HepG2 (cell line): ENCODE measurements around the gene KLRK1. TPM values are rescaled to one million over a fixed set of nuclear protein-coding genes. Genes with fewer than 3 reads are reported as not detected.

Experiments
- ATAC-seq: fragments of 200-7000 bp; cut with Tn5 transposase; 3 replicates; pipeline ENCODE4 v1.9.1; 2020; ENCODE audit warnings: mild to moderate bottlenecking, moderate library complexity
- BruUV-seq: library from RNA; stranded (reverse); fragments of 400-500 nt; replicated peaks from 2 replicates; lab custom pipeline; 2021; lab: Mats Ljungman, UMichigan
- CTCF ChIA-PET: fragments of 300-600 bp; formaldehyde crosslinking; extraction: SDS; loops from one replicate; lab custom pipeline; 2021; ENCODE audit warnings: low total read pairs, inconsistent platforms, low intra/inter-chr PET ratio; lab: Yijun Ruan, JAX
- POLR2A ChIA-PET: fragments of 350-600 bp; sonication (Branson Sonifier 250); formaldehyde crosslinking; loops from one replicate; lab custom pipeline; 2020; ENCODE audit warnings: antibody characterized with exemption, inconsistent platforms; lab: Yijun Ruan, JAX
- DNase-seq: peaks from one replicate; pipeline ENCODE4 v3.0.0-alpha.2; 2015; ENCODE audit warnings: low spot score
- FAIRE-seq: peaks from 3 replicates; lab custom pipeline; 2011; peaks lifted over from hg19 to GRCh38; lab: Jason Lieb, UNC
- H2AFZ ChIP-seq: one replicate; pipeline ENCODE4 v1.6.1; 2011; ENCODE audit warnings: low read length, inconsistent platforms
- H3K27ac ChIP-seq: fragments of 300-600 bp; 3 replicates; pipeline ENCODE4 v1.8.0; 2011; ENCODE audit warnings: mixed run types, mild to moderate bottlenecking, mixed read lengths, low read length, inconsistent platforms; ENCODE audit not compliant: insufficient read depth; ENCODE audit errors: extremely low read length
- H3K27me3 ChIP-seq, 2 experiments: fragments of 200-600 bp in 1 of 2; 2 replicates in 1 of 2; 3 replicates in 1 of 2; pipeline versions ENCODE4 v1.6.0 to v1.8.0; 2011; ENCODE audit warnings: low read length in 2 of 2, mild to moderate bottlenecking in 2 of 2, moderate library complexity in 2 of 2, inconsistent platforms in 1 of 2; ENCODE audit not compliant: insufficient read depth in 2 of 2, control insufficient read depth in 1 of 2
- H3K36me3 ChIP-seq, 2 experiments: fragments of 200-600 bp in 1 of 2; replicated peaks in 1 of 2; 2 replicates in 1 of 2; 3 replicates in 1 of 2; pipeline versions ENCODE4 v1.5.1 to v1.8.0; 2011; ENCODE audit warnings: low read length in 2 of 2, inconsistent platforms in 1 of 2; ENCODE audit not compliant: insufficient read depth in 2 of 2, control insufficient read depth in 1 of 2
- H3K4me1 ChIP-seq: 2 replicates; pipeline ENCODE4 v1.5.1; 2012; ENCODE audit warnings: low read length, inconsistent platforms; ENCODE audit not compliant: insufficient read depth
- H3K4me2 ChIP-seq: 2 replicates; pipeline ENCODE4 v1.6.0; 2011; ENCODE audit warnings: low read depth, low read length, inconsistent platforms
- H3K4me3 ChIP-seq, 3 experiments: fragments of 200-600 bp in 1 of 3; sonication (generic), shearing (Covaris generic) in 1 of 3; replicated peaks in 1 of 3; 2 replicates each; pipeline ENCODE4 v1.5.1; 2011 to 2016; ENCODE audit warnings: low read length in 3 of 3, inconsistent platforms in 2 of 3, low read depth in 2 of 3, mild to moderate bottlenecking in 2 of 3, control low read depth in 1 of 3, mixed read lengths in 1 of 3; ENCODE audit not compliant: insufficient read depth in 1 of 3
- H3K79me2 ChIP-seq: one replicate; pipeline ENCODE4 v1.6.1; 2011; ENCODE audit warnings: low read length, inconsistent platforms; ENCODE audit not compliant: insufficient read depth
- H3K9ac ChIP-seq: 2 replicates; pipeline ENCODE4 v1.6.0; 2011; ENCODE audit warnings: mild to moderate bottlenecking, low read depth, low read length, inconsistent platforms; ENCODE audit not compliant: insufficient read depth
- H3K9me3 ChIP-seq: 2 replicates; pipeline ENCODE4 v1.5.1; 2012; ENCODE audit warnings: mild to moderate bottlenecking, low read length
- H4K20me1 ChIP-seq: 2 replicates; pipeline ENCODE4 v1.6.0; 2011; ENCODE audit warnings: inconsistent platforms, mild to moderate bottlenecking, low read length, moderate library complexity; ENCODE audit not compliant: insufficient read depth
- CCDC6 ChIP-seq: sonication (generic); formaldehyde crosslinking; IDR thresholded peaks from 2 replicates; pipeline ENCODE4 v1.8.1; 2022; ENCODE audit warnings: mild to moderate bottlenecking, missing genetic modification reagents, moderate library complexity
- FLYWCH1 ChIP-seq: sonication (generic); formaldehyde crosslinking; IDR thresholded peaks from 2 replicates; pipeline ENCODE4 v1.8.1; 2023; ENCODE audit warnings: mild to moderate bottlenecking, missing genetic modification reagents
- MXD4 ChIP-seq: IDR thresholded peaks from 2 replicates; pipeline ENCODE4 v1.6.1; 2016; ENCODE audit warnings: mild to moderate bottlenecking, missing biosample characterization, missing genetic modification reagents
- SATB2 ChIP-seq: sonication (generic); formaldehyde crosslinking; IDR thresholded peaks from 2 replicates; pipeline ENCODE4 v1.5.0; 2020; ENCODE audit warnings: missing genetic modification reagents
- SP1 ChIP-seq, 2 experiments: fragments of 450-650 bp in 1 of 2; sonication (generic) in 1 of 2; formaldehyde crosslinking in 1 of 2; IDR thresholded peaks; 2 replicates each; pipeline versions ENCODE4 v1.4.0 to v1.6.1; 2016 to 2020; ENCODE audit warnings: missing genetic modification reagents in 1 of 2
- TOE1 ChIP-seq: sonication (generic); formaldehyde crosslinking; IDR thresholded peaks from 2 replicates; pipeline ENCODE4 v1.4.0; 2020; ENCODE audit warnings: mild to moderate bottlenecking, missing genetic modification reagents
- ZMYM2 ChIP-seq: sonication (generic); formaldehyde crosslinking; IDR thresholded peaks from 2 replicates; pipeline ENCODE4 v1.8.0; 2022; ENCODE audit warnings: mild to moderate bottlenecking, missing genetic modification reagents
- ZNF207 ChIP-seq: fragments of 450-650 bp; IDR thresholded peaks from 2 replicates; pipeline ENCODE4 v1.6.1; 2016; ENCODE audit warnings: antibody characterized with exemption, borderline replicate concordance
- ZNF564 ChIP-seq: sonication (generic); formaldehyde crosslinking; IDR thresholded peaks from 2 replicates; pipeline ENCODE4 v1.8.1; 2023; ENCODE audit warnings: mild to moderate bottlenecking, missing genetic modification reagents
- ZNF614 ChIP-seq: IDR thresholded peaks from 2 replicates; pipeline ENCODE4 v1.6.1; 2018; ENCODE audit warnings: missing biosample characterization, missing genetic modification reagents, inconsistent platforms, borderline replicate concordance
- WGBS: methylation state at CpG from one replicate; pipeline ENCODE4 v1.1.6; 2017; ENCODE audit warnings: low lambda C conversion rate; 5-methylcytosine and 5-hydroxymethylcytosine counted together
- in situ Hi-C: cut with HindIII; loops from 2 replicates; pipeline ENCODE4 v1.10.0; 2017; ENCODE audit warnings: low pct_unique_long_range_greater_than_20kb; ENCODE audit not compliant: extremely low pct_ligation_motif_present
- intact Hi-C: fragments of 100-400 bp; cut with micrococcal nuclease; formaldehyde crosslinking; loops from one replicate; pipeline ENCODE4 v1.10.0; 2022; ENCODE audit not compliant: unreplicated experiment
- polyA plus RNA-seq, 8 experiments: library from polyadenylated mRNA; depleted of rRNA in 3 of 8; stranded (reverse) in 7 of 8; unstranded in 1 of 8; fragments of >200 nt; fragmentation: Illumina TruSeq in 4 of 8; extraction: Trizol in 4 of 8; gene quantifications; 2 replicates each; pipeline versions ENCODE4 v1.2.1 to v1.2.3, GENCODE V29; 2011 to 2016; ENCODE audit warnings: low read depth in 4 of 8, missing spikeins in 1 of 8, mixed read lengths in 1 of 8; ENCODE audit not compliant: insufficient read depth in 1 of 8
- total RNA-seq, 5 experiments: library from RNA; depleted of rRNA; stranded (reverse); fragments of >200 nt; fragmentation: Illumina TruSeq; extraction: Trizol; gene quantifications; 2 replicates each; pipeline ENCODE4 v1.2.3, GENCODE V29; 2016; ENCODE audit warnings: low read depth in 1 of 5
- TF ChIP-seq, protein P1 (sequence below), 2 experiments: sonication (generic) in 1 of 2; formaldehyde crosslinking in 1 of 2; IDR thresholded peaks; 2 replicates each; pipeline versions ENCODE4 v1.4.0 to v1.6.1; 2018 to 2020; ENCODE audit warnings: missing genetic modification reagents in 2 of 2, borderline replicate concordance in 1 of 2, low read depth in 1 of 2, mild to moderate bottlenecking in 1 of 2, missing biosample characterization in 1 of 2
- TF ChIP-seq, protein P2 (sequence below): sonication (generic); formaldehyde crosslinking; IDR thresholded peaks from 2 replicates; pipeline ENCODE4 v1.4.0; 2020; ENCODE audit warnings: mild to moderate bottlenecking, missing genetic modification reagents
- TF ChIP-seq, protein P3 (sequence below): sonication (generic); formaldehyde crosslinking; IDR thresholded peaks from 2 replicates; pipeline ENCODE4 v1.5.1; 2020; ENCODE audit warnings: missing genetic modification reagents, mild to moderate bottlenecking, borderline replicate concordance

The KLRK1 gene
- total and polyA plus RNA-seq, 2 of the 13 experiments (the other 11 are each of a cell fraction or from before 2014, with no cell fraction given), result not detected

DNA sequence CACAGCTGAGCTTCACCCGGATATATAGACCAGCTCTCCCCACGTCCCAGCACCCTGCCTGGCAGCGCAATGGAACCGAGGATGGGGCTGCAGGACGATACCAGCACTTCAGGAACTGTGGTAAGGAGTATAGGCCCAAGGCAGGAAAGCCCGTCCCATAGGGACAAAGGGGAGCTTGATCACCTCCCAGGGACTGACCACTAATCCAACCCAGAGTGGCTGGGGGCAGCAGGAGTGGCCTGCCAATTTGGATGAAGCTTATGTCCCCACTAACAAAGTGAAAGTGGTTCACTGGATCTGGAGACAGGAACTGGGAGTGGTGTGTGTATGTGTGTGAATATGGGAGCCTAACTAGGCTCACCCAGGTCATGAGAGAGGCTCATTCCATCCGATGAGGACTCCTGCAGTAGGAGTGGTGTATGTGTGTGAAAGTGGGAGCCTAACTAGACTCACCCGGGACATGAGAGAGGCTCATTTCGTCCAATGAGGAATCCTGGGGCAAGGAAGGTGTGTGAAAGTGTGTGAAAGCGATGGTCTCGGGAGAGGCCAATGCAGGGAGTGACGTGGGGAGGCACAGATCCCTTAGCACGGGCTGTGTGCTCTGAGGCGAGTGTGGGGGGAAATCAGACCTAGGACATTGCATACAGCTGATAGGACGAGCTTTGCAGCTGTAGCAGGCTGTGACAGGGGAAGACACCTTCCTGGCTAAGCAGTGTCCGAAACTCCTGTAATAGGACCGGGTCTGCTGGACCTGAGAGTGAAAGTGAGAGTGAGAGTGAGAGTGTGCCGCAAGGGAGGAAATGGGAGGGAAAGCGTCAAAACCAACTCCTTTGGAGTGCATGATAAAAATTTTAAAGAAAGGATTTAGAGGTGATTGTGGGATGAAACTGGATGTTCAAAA, 25.7 kb downstream of the KLRK1 start (continued):
- TF ChIP-seq, protein P1, sequence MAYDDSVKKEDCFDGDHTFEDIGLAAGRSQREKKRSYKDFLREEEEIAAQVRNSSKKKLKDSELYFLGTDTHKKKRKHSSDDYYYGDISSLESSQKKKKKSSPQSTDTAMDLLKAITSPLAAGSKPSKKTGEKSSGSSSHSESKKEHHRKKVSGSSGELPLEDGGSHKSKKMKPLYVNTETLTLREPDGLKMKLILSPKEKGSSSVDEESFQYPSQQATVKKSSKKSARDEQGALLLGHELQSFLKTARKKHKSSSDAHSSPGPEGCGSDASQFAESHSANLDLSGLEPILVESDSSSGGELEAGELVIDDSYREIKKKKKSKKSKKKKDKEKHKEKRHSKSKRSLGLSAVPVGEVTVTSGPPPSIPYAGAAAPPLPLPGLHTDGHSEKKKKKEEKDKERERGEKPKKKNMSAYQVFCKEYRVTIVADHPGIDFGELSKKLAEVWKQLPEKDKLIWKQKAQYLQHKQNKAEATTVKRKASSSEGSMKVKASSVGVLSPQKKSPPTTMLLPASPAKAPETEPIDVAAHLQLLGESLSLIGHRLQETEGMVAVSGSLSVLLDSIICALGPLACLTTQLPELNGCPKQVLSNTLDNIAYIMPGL (CRISPR knock-in tag; IDR thresholded peaks at IDR 0.05; ENCODE audit: borderline replicate concordance in 1 of 2, low read depth in 1 of 2), result peak in 1 of 2 experiments; percentile 38; a peak in 2 of 4 replicates
- TF ChIP-seq MXD4 (0 out of 2 replicates have a peak, but pooled peaks have one; percentile 33), FLYWCH1 (CRISPR knock-in tag) (no peak), TOE1 (CRISPR knock-in tag) (no peak), ZNF564 (no peak)

DNA sequence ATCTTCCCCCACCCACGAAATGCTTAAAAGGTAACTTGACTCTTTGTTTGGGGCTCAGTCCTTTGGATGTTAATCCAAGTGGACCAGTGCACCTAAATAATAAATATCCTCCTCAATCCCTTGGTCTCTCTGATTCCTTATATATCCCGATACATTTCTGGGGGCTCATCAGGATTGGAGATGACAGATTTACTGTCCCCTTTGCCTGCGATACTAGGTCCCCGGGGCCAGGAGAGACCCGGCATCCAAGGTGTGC, 26.3 kb downstream of the KLRK1 start:
- no peaks in the 10 kb centered on the region; a peak in 1 of 5 replicates for H3K27me3 ChIP-seq
- no peak overlapping the region for H3K27ac ChIP-seq
- peak overlapping the region; percentile 74 to 82 (median 78) for H3K4me3 ChIP-seq
- no peak for ATAC-seq
- TF ChIP-seq ZNF614 (no peak), ZMYM2 (no peak), CCDC6 (CRISPR knock-in tag) (0 out of 2 replicates have a peak, but pooled peaks have one; percentile 50), SATB2 (CRISPR knock-in tag) (no peak), SP1 (IDR thresholded peaks at IDR 0.05) (no peak), SP1 (CRISPR knock-in tag; IDR thresholded peaks at IDR 0.05) (no peak), ZNF207 (no peak)
- TF ChIP-seq, protein P2, sequence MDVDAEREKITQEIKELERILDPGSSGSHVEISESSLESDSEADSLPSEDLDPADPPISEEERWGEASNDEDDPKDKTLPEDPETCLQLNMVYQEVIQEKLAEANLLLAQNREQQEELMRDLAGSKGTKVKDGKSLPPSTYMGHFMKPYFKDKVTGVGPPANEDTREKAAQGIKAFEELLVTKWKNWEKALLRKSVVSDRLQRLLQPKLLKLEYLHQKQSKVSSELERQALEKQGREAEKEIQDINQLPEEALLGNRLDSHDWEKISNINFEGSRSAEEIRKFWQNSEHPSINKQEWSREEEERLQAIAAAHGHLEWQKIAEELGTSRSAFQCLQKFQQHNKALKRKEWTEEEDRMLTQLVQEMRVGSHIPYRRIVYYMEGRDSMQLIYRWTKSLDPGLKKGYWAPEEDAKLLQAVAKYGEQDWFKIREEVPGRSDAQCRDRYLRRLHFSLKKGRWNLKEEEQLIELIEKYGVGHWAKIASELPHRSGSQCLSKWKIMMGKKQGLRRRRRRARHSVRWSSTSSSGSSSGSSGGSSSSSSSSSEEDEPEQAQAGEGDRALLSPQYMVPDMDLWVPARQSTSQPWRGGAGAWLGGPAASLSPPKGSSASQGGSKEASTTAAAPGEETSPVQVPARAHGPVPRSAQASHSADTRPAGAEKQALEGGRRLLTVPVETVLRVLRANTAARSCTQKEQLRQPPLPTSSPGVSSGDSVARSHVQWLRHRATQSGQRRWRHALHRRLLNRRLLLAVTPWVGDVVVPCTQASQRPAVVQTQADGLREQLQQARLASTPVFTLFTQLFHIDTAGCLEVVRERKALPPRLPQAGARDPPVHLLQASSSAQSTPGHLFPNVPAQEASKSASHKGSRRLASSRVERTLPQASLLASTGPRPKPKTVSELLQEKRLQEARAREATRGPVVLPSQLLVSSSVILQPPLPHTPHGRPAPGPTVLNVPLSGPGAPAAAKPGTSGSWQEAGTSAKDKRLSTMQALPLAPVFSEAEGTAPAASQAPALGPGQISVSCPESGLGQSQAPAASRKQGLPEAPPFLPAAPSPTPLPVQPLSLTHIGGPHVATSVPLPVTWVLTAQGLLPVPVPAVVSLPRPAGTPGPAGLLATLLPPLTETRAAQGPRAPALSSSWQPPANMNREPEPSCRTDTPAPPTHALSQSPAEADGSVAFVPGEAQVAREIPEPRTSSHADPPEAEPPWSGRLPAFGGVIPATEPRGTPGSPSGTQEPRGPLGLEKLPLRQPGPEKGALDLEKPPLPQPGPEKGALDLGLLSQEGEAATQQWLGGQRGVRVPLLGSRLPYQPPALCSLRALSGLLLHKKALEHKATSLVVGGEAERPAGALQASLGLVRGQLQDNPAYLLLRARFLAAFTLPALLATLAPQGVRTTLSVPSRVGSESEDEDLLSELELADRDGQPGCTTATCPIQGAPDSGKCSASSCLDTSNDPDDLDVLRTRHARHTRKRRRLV, result no peak
- TF ChIP-seq, protein P3, sequence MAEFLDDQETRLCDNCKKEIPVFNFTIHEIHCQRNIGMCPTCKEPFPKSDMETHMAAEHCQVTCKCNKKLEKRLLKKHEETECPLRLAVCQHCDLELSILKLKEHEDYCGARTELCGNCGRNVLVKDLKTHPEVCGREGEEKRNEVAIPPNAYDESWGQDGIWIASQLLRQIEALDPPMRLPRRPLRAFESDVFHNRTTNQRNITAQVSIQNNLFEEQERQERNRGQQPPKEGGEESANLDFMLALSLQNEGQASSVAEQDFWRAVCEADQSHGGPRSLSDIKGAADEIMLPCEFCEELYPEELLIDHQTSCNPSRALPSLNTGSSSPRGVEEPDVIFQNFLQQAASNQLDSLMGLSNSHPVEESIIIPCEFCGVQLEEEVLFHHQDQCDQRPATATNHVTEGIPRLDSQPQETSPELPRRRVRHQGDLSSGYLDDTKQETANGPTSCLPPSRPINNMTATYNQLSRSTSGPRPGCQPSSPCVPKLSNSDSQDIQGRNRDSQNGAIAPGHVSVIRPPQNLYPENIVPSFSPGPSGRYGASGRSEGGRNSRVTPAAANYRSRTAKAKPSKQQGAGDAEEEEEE (CRISPR knock-in tag), result no peak
- BruUV-seq, result no TSS peak
- peak overlapping the region; percentile 84 for H3K4me2 ChIP-seq
- ChIA-PET CTCF (no interaction called here), POLR2A (no interaction called here)
- no peaks in the 10 kb centered on the region for H3K9me3 ChIP-seq
- no peaks in the 10 kb centered on the region for H4K20me1 ChIP-seq
- in situ Hi-C loops, result no loop called here
- no peak for FAIRE-seq
- 13% methylated on average over 3 of the region's 5 CpGs for WGBS
- peak overlapping the region; percentile 100 for H2AFZ ChIP-seq
- H3K9ac ChIP-seq, result peak overlapping the region; percentile 64; the same call in 1 of the 2 replicates
- no peak for DNase-seq
- H3K4me1 ChIP-seq, result peaks cover 24% of the 10 kb centered on the region
- no peaks in the 10 kb centered on the region for H3K79me2 ChIP-seq
- intact Hi-C loops, result no loop called here
- H3K36me3 ChIP-seq, result no peaks in the 10 kb centered on the region
